Adrenal gland (tissue), 12 donors: Measurements from ENCODE around the gene HOXA3. TPM values are rescaled to one million over a fixed set of nuclear protein-coding genes. Genes with fewer than 3 reads are reported as not detected.

ENCODE experiments used
- DNase-seq, 7 donors: peaks; one replicate each; pipeline ENCODE4 v3.0.0-alpha.2; 2019 to 2020
- H3K27ac ChIP-seq, 5 donors: fragments of 200-600 bp; sonication (generic) in 4 of 5; 1 replicate in 3 of 5; 2 replicates in 2 of 5; pipeline versions ENCODE4 v1.5.1 to v1.8.0; 2016 to 2020; ENCODE audit warnings: mild to moderate bottlenecking in 1 of 5
- H3K27me3 ChIP-seq: fragments of 200-600 bp; 2 replicates; pipeline ENCODE4 v1.8.0; 2021
- H3K36me3 ChIP-seq, 2 donors: fragments of 200-600 bp; replicated peaks in 1 of 2; 1 replicate in 1 of 2; 2 replicates in 1 of 2; pipeline versions ENCODE4 v1.5.1 to v1.8.0; 2018 to 2022
- H3K4me1 ChIP-seq, 2 donors: fragments of 200-600 bp; replicated peaks in 1 of 2; 1 replicate in 1 of 2; 2 replicates in 1 of 2; pipeline versions ENCODE4 v1.5.1 to v1.8.0; 2018 to 2021
- H3K4me3 ChIP-seq, 4 donors: fragments of 200-600 bp; sonication (generic) in 3 of 4; one replicate each; pipeline ENCODE4 v1.5.1; 2016 to 2018
- H3K9me3 ChIP-seq, 3 donors: fragments of 200-600 bp; sonication (generic) in 1 of 3; replicated peaks in 1 of 3; 1 replicate in 2 of 3; 2 replicates in 1 of 3; pipeline versions ENCODE4 v1.5.1 to v1.8.0; 2016 to 2021
- CTCF ChIP-seq, 6 experiments: fragments of 450-650 bp in 4 of 6; fragments of 200-600 bp in 2 of 6; sonication (generic) in 1 of 6; IDR thresholded peaks; 1 replicate in 5 of 6; 2 replicates in 1 of 6; pipeline versions ENCODE4 v1.5.1 to v1.8.0; 2016 to 2021; ENCODE audit warnings: antibody characterized with exemption in 6 of 6, mild to moderate bottlenecking in 2 of 6, moderate library complexity in 1 of 6
- POLR2A ChIP-seq, 2 donors: fragments of 450-650 bp; IDR thresholded peaks; one replicate each; pipeline ENCODE4 v1.6.1; 2017; ENCODE audit warnings: antibody characterized with exemption in 2 of 2, mild to moderate bottlenecking in 2 of 2, moderate library complexity in 1 of 2
- WGBS, 4 donors: extraction: QIAGEN DNeasy Blood & Tissue Kit in 2 of 4; methylation state at CpG; one replicate each; pipeline versions ENCODE4 v1.1.5 to v1.1.7; 2013 to 2017; 5-methylcytosine and 5-hydroxymethylcytosine counted together
- intact Hi-C, 2 donors: fragments of 100-400 bp; cut with DNase I; formaldehyde crosslinking; loops; one replicate each; pipeline versions ENCODE4 v1.14.1 to v1.15.0; 2022 to 2023
- polyA plus RNA-seq, 3 donors: library from polyadenylated mRNA; stranded (reverse); fragments of 200-250 nt in 2 of 3; fragments of 350-450 nt in 1 of 3; fragmentation: Illumina TruSeq in 1 of 3; extraction: RNeasy Lipid Tissue Mini Kit (QIAGEN cat#74804) in 1 of 3; gene quantifications; one replicate each; pipeline ENCODE4 v1.2.3, GENCODE V29; 2013 to 2014
- total RNA-seq, 9 donors: library from RNA; depleted of rRNA in 4 of 9; stranded (reverse); fragments of >200 nt in 4 of 9; fragments of 120-200 nt in 1 of 9; fragmentation: NEBNext Ultra II Directional in 1 of 9; extraction: Animal tissue kit (Norgen Biotek cat#: 25700) in 1 of 9; gene quantifications; one replicate each; pipeline versions ENCODE4 v1.1.0 to v1.2.4, GENCODE V29; 2013 to 2023
- donor health status: healthy with polysubstance abuse.
- donor health status: Bipolar disorder and iron deficiency.
- donor health status: DM: yes; HTN: yes; CAD: no.
- donor health status: DM: no; HTN: no; CAD: no.
- donor health status: DM: no; HTN: no; CAD: no.
- donor health status: DM: yes; HTN: yes; CAD: no.

The HOXA3 gene
- total and polyA plus RNA-seq, 12 donors: 1.0 to 32.7 (median 3.8) TPM

- no peak for DNase-seq
- H3K27me3 ChIP-seq: peaks cover 57% of the 10 kb centered on the region
- no peaks in the 10 kb centered on the region for H3K9me3 ChIP-seq
- TF ChIP-seq CTCF (IDR thresholded peaks at IDR 0.05): no peak
- no peak for TF ChIP-seq POLR2A (IDR thresholded peaks at IDR 0.05)
- WGBS, 4 donors: 62 to 78% (median 69%) methylated on average over 4 of the region's 4 CpGs
- no peak overlapping the region for H3K4me3 ChIP-seq
- H3K36me3 ChIP-seq: no peaks in the 10 kb centered on the region
- no peak overlapping the region for H3K27ac ChIP-seq
- peaks cover 3 to 18% of the 10 kb centered on the region in 2 donors for H3K4me1 ChIP-seq
- intact Hi-C loops: loop anchor here (10.0 kb wide), 3 partner anchors 793 to 1283 kb away; no protein-coding TSS in a partner anchor
These were observed 15.5 kb upstream of the HOXA3 start for GRCh38 chr7:27167916-27168264.

- peaks cover 57% of the 10 kb centered on the region for H3K27me3 ChIP-seq
- TF ChIP-seq CTCF (IDR thresholded peaks at IDR 0.05) (no peak), POLR2A (IDR thresholded peaks at IDR 0.05) (no peak)
- H3K4me3 ChIP-seq: no peak overlapping the region
- WGBS, 4 donors: 53 to 58% (median 55%) methylated on average over 33 to 50 of the region's 50 CpGs
- no peak overlapping the region for H3K27ac ChIP-seq
- H3K9me3 ChIP-seq: no peaks in the 10 kb centered on the region
- peaks cover 0 to 13% of the 10 kb centered on the region in 2 donors for H3K4me1 ChIP-seq
- no peaks in the 10 kb centered on the region for H3K36me3 ChIP-seq
- peak in 1 of 7 donors; percentile 13 for DNase-seq
- intact Hi-C loops: loop anchor here (10.0 kb wide), 3 partner anchors 792 to 1282 kb away; no protein-coding TSS in a partner anchor
These were observed 14.4 kb upstream of the HOXA3 start for GRCh38 chr7:27166531-27167505.

- TF ChIP-seq POLR2A (IDR thresholded peaks at IDR 0.05): no peak
- no peaks in the 10 kb centered on the region for H3K36me3 ChIP-seq
- peak overlapping the region in 2 of 4 donors; percentile 43 to 60 for H3K4me3 ChIP-seq
- peak in 1 of 7 donors; percentile 16 for DNase-seq
- 11 to 32% (median 19%) methylated on average over 15 to 46 of the region's 46 CpGs for WGBS, 4 donors
- H3K27ac ChIP-seq: peak overlapping the region in 1 of 5 donors; percentile 74
- peaks cover 53% of the 10 kb centered on the region for H3K27me3 ChIP-seq
- no peaks in the 10 kb centered on the region for H3K9me3 ChIP-seq
- intact Hi-C loops: loop anchor here (10.0 kb wide), 3 partner anchors 791 to 1281 kb away; no protein-coding TSS in a partner anchor
- peaks cover 0 to 17% of the 10 kb centered on the region in 2 donors for H3K4me1 ChIP-seq
These were observed 13.7 kb upstream of the HOXA3 start for GRCh38 chr7:27165996-27166530.

GRCh38 chr7:27165089-27165995, 13.0 kb upstream of the HOXA3 start, which contains the start of gene HOXA9:
Gene HOXA9 (minus strand): TSS chr7:27165537. CDS start chr7:27165457, 80 bp downstream.
- H3K4me1 ChIP-seq: peaks cover 3 to 21% of the 10 kb centered on the region in 2 donors
- H3K4me3 ChIP-seq: peak within 1 kb of the TSS in 2 of 4 donors; percentile 43 to 60

More at GRCh38 chr7:27165089-27165995, 13.0 kb upstream of the HOXA3 start, which contains the start of gene HOXA9:
- WGBS, 4 donors: 3 to 6% (median 5%) methylated on average over 28 to 82 of the region's 82 CpGs
- H3K9me3 ChIP-seq: no peaks in the 10 kb centered on the region
- no peaks in the 10 kb centered on the region for H3K36me3 ChIP-seq
- intact Hi-C loops: loop anchor here (10.0 kb wide), 3 partner anchors 791 to 1281 kb away; no protein-coding TSS in a partner anchor
- peaks cover 51% of the 10 kb centered on the region for H3K27me3 ChIP-seq
- peak in 1 of 2 donors; percentile 59 for TF ChIP-seq POLR2A (IDR thresholded peaks at IDR 0.05)
- no peak for TF ChIP-seq CTCF (IDR thresholded peaks at IDR 0.05)
- peak within 1 kb of the TSS in 4 of 5 donors; percentile 5 to 74 (median 62) for H3K27ac ChIP-seq
- peak; percentile 82 to 92 (median 87) for DNase-seq
